ENCODE data around the gene CDKN2AIP.

The CDKN2AIP gene

DNA sequence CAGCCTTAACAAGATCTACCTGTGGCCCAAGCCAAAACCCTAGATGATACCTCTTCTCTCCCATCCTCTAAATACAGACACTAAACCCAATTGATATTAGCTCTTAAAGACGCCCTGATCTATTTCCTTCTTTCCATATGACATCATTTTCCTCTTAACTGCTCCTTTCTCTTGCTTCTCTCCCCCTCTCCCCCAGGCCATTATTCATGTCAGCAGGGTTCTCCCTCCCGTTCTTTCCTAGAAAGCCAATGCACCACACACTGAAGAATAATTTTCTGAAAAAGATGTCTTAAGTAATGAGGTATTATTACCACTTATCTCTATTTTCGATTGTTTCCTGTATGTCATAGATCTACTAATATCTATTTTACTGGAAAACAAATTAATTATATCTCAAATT is 50.7 kb downstream of the CDKN2AIP start:
- no peak for DNase-seq (ENCODE audit: low read depth, low spot score)

Data from iPS DF 19.7 (cell line).